Body of pancreas (tissue), 4 donors: Measurements from ENCODE around the gene SRSF4.

Experiments
- POLR2A ChIP-seq, 3 donors: fragments of 450-650 bp; IDR thresholded peaks; one replicate each; pipeline ENCODE4 v1.6.1; 2016; ENCODE audit warnings: antibody characterized with exemption in 3 of 3, mild to moderate bottlenecking in 2 of 3
- TF ChIP-seq, protein P1 (sequence below), 7 experiments: fragments of 450-650 bp in 4 of 7; fragments of 200-600 bp in 3 of 7; sonication (generic) in 3 of 7; IDR thresholded peaks; one replicate each; pipeline ENCODE4 v1.5.1; 2016 to 2019; ENCODE audit warnings: antibody characterized with exemption in 7 of 7

GRCh38 chr1:29180497-29181412 is 945 bp downstream of the SRSF4 start:
- TF ChIP-seq, protein P1, sequence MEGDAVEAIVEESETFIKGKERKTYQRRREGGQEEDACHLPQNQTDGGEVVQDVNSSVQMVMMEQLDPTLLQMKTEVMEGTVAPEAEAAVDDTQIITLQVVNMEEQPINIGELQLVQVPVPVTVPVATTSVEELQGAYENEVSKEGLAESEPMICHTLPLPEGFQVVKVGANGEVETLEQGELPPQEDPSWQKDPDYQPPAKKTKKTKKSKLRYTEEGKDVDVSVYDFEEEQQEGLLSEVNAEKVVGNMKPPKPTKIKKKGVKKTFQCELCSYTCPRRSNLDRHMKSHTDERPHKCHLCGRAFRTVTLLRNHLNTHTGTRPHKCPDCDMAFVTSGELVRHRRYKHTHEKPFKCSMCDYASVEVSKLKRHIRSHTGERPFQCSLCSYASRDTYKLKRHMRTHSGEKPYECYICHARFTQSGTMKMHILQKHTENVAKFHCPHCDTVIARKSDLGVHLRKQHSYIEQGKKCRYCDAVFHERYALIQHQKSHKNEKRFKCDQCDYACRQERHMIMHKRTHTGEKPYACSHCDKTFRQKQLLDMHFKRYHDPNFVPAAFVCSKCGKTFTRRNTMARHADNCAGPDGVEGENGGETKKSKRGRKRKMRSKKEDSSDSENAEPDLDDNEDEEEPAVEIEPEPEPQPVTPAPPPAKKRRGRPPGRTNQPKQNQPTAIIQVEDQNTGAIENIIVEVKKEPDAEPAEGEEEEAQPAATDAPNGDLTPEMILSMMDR (IDR thresholded peaks at IDR 0.05) = no peak
- TF ChIP-seq POLR2A (IDR thresholded peaks at IDR 0.05) = no peak
